Liver (tissue), 3 donors: Measurements from ENCODE around the gene LIMS1.

Source experiments
- EGR1 ChIP-seq, 2 donors: IDR thresholded peaks; 2 replicates each; pipeline ENCODE4 v1.6.1; 2016 to 2018; ENCODE audit warnings: antibody characterized with exemption in 2 of 2, low read depth in 2 of 2
- GABPA ChIP-seq, 2 donors: IDR thresholded peaks in 1 of 2; conservative IDR thresholded peaks in 1 of 2; 2 replicates each; pipeline ENCODE4 v1.6.1; 2016; ENCODE audit warnings: antibody characterized with exemption in 2 of 2, mild to moderate bottlenecking in 1 of 2, moderate library complexity in 1 of 2
- HNF4A ChIP-seq, 2 donors: conservative IDR thresholded peaks; 2 replicates each; pipeline ENCODE4 v1.6.1; 2016; ENCODE audit warnings: antibody characterized with exemption in 2 of 2, mild to moderate bottlenecking in 2 of 2
- HNF4G ChIP-seq: IDR thresholded peaks from 2 replicates; pipeline ENCODE4 v1.6.1; 2016; ENCODE audit warnings: antibody characterized with exemption
- NR2F2 ChIP-seq: IDR thresholded peaks from 2 replicates; pipeline ENCODE4 v1.6.1; 2016; ENCODE audit warnings: antibody characterized with exemption
- RXRA ChIP-seq, 2 donors: IDR thresholded peaks; 2 replicates each; pipeline ENCODE4 v1.6.1; 2017 to 2018; ENCODE audit warnings: antibody characterized with exemption in 2 of 2, mild to moderate bottlenecking in 1 of 2
- YY1 ChIP-seq: IDR thresholded peaks from 2 replicates; pipeline ENCODE4 v1.6.1; 2016; ENCODE audit warnings: antibody characterized with exemption, mild to moderate bottlenecking
- TF ChIP-seq, protein P1 (sequence below): fragments of 150-350 bp; IDR thresholded peaks from 2 replicates; pipeline ENCODE4 v1.5.1; 2017; ENCODE audit warnings: improper control_type of control experiment, low read depth, low read length; ENCODE audit not compliant: missing input control
- TF ChIP-seq, protein P2 (sequence below): IDR thresholded peaks from 2 replicates; pipeline ENCODE4 v1.6.1; 2016; ENCODE audit warnings: antibody characterized with exemption
- TF ChIP-seq, protein P3 (sequence below): IDR thresholded peaks from 2 replicates; pipeline ENCODE4 v1.6.1; 2016; ENCODE audit warnings: antibody characterized with exemption, mild to moderate bottlenecking
- TF ChIP-seq, protein P4 (sequence below): IDR thresholded peaks from 2 replicates; pipeline ENCODE4 v1.6.1; 2016; ENCODE audit warnings: antibody characterized with exemption
- TF ChIP-seq, protein P5 (sequence below): IDR thresholded peaks from 2 replicates; pipeline ENCODE4 v1.6.1; 2016; ENCODE audit warnings: antibody characterized with exemption
- donor health status: healthy.
- donor health status: healthy.

DNA sequence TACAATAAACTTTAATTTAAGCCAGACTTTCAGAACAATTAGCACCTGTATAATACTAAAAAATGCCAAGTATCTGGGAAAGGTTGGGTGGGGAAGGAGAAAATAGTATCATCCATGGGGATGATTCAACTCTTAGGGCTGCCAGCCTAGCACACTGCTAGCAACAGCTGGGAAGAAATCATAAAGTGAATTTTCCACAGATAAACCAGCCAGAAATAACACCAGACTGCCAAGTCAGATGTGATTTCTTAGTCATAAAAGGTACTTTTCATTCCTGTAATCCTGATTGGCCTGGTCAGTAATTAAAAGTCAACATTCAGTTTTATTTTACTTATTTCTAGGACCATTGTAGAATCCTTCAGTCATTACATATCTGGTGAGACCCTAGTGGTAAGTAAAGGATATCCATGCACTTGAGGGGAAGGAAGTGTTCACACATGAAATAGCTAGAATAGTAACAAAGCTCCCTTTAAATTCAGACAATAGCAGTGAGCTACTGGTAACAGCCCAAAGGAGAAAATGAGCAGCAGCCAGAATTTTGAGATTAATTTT lies 59.4 kb downstream of the LIMS1 start:
- TF ChIP-seq, protein P1, sequence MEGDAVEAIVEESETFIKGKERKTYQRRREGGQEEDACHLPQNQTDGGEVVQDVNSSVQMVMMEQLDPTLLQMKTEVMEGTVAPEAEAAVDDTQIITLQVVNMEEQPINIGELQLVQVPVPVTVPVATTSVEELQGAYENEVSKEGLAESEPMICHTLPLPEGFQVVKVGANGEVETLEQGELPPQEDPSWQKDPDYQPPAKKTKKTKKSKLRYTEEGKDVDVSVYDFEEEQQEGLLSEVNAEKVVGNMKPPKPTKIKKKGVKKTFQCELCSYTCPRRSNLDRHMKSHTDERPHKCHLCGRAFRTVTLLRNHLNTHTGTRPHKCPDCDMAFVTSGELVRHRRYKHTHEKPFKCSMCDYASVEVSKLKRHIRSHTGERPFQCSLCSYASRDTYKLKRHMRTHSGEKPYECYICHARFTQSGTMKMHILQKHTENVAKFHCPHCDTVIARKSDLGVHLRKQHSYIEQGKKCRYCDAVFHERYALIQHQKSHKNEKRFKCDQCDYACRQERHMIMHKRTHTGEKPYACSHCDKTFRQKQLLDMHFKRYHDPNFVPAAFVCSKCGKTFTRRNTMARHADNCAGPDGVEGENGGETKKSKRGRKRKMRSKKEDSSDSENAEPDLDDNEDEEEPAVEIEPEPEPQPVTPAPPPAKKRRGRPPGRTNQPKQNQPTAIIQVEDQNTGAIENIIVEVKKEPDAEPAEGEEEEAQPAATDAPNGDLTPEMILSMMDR = no peak
- no peak for TF ChIP-seq HNF4G
- no peak for TF ChIP-seq RXRA (IDR thresholded peaks at IDR 0.05)
- TF ChIP-seq EGR1 (IDR thresholded peaks at IDR 0.05; ENCODE audit: low read depth in 2 of 2) = no peak
- no peak for TF ChIP-seq HNF4A (conservative IDR thresholded peaks at IDR 0.05)
- TF ChIP-seq NR2F2 = no peak
- TF ChIP-seq, protein P2, sequence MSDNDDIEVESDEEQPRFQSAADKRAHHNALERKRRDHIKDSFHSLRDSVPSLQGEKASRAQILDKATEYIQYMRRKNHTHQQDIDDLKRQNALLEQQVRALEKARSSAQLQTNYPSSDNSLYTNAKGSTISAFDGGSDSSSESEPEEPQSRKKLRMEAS = no peak
- TF ChIP-seq, protein P3, sequence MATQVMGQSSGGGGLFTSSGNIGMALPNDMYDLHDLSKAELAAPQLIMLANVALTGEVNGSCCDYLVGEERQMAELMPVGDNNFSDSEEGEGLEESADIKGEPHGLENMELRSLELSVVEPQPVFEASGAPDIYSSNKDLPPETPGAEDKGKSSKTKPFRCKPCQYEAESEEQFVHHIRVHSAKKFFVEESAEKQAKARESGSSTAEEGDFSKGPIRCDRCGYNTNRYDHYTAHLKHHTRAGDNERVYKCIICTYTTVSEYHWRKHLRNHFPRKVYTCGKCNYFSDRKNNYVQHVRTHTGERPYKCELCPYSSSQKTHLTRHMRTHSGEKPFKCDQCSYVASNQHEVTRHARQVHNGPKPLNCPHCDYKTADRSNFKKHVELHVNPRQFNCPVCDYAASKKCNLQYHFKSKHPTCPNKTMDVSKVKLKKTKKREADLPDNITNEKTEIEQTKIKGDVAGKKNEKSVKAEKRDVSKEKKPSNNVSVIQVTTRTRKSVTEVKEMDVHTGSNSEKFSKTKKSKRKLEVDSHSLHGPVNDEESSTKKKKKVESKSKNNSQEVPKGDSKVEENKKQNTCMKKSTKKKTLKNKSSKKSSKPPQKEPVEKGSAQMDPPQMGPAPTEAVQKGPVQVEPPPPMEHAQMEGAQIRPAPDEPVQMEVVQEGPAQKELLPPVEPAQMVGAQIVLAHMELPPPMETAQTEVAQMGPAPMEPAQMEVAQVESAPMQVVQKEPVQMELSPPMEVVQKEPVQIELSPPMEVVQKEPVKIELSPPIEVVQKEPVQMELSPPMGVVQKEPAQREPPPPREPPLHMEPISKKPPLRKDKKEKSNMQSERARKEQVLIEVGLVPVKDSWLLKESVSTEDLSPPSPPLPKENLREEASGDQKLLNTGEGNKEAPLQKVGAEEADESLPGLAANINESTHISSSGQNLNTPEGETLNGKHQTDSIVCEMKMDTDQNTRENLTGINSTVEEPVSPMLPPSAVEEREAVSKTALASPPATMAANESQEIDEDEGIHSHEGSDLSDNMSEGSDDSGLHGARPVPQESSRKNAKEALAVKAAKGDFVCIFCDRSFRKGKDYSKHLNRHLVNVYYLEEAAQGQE = no peak
- no peak for TF ChIP-seq YY1
- TF ChIP-seq, protein P4, sequence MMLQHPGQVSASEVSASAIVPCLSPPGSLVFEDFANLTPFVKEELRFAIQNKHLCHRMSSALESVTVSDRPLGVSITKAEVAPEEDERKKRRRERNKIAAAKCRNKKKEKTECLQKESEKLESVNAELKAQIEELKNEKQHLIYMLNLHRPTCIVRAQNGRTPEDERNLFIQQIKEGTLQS = no peak
- TF ChIP-seq, protein P5, sequence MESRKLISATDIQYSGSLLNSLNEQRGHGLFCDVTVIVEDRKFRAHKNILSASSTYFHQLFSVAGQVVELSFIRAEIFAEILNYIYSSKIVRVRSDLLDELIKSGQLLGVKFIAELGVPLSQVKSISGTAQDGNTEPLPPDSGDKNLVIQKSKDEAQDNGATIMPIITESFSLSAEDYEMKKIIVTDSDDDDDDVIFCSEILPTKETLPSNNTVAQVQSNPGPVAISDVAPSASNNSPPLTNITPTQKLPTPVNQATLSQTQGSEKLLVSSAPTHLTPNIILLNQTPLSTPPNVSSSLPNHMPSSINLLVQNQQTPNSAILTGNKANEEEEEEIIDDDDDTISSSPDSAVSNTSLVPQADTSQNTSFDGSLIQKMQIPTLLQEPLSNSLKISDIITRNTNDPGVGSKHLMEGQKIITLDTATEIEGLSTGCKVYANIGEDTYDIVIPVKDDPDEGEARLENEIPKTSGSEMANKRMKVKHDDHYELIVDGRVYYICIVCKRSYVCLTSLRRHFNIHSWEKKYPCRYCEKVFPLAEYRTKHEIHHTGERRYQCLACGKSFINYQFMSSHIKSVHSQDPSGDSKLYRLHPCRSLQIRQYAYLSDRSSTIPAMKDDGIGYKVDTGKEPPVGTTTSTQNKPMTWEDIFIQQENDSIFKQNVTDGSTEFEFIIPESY = no peak
- TF ChIP-seq GABPA (IDR thresholded peaks at IDR 0.05 in 1 of 2, conservative IDR thresholded peaks at IDR 0.05 in 1 of 2) = no peak
